ENCODE measurements around the gene RAB11FIP3. TPM values are rescaled to one million over a fixed set of nuclear protein-coding genes. Genes with fewer than 3 reads are reported as not detected.
"Not testable (repeated sequence)": the region's sequence is repeated elsewhere in the genome, so short reads cannot be mapped to it uniquely, and the experiment has no call there.

The RAB11FIP3 gene
- total RNA-seq, 1 experiment from 2014 or later = 33.8 TPM

- in situ Hi-C loops (cut with HindIII; ENCODE audit: low sequenced_read_pairs) = no loop called here
- DNase-seq (ENCODE audit: low spot score) = no peak
Measured at GRCh38 chr16:414395-415169, 10.9 kb upstream of the RAB11FIP3 start.

- in situ Hi-C loops (cut with HindIII; ENCODE audit: low sequenced_read_pairs); DNase-seq (ENCODE audit: low spot score): not testable (repeated sequence)
Measured at GRCh38 chr16:415170-415498, 10.3 kb upstream of the RAB11FIP3 start.

- in situ Hi-C loops (cut with HindIII; ENCODE audit: low sequenced_read_pairs); DNase-seq (ENCODE audit: low spot score): not testable (repeated sequence)
Measured at GRCh38 chr16:422179-422578, 3.3 kb upstream of the RAB11FIP3 start.

GRCh38 chr16:424033-424622 lies 1.3 kb upstream of the RAB11FIP3 start:
- in situ Hi-C loops (cut with HindIII; ENCODE audit: low sequenced_read_pairs) = no loop called here
- DNase-seq (ENCODE audit: low spot score) = peak; percentile 80

- DNase-seq (ENCODE audit: low spot score) = peak; percentile 62
- in situ Hi-C loops (cut with HindIII; ENCODE audit: low sequenced_read_pairs) = no loop called here
Measured at GRCh38 chr16:424623-425081, 797 bp upstream of the RAB11FIP3 start.

- DNase-seq (ENCODE audit: low spot score) = no peak
- in situ Hi-C loops (cut with HindIII; ENCODE audit: low sequenced_read_pairs) = no loop called here
Measured at GRCh38 chr16:425740-426114, 278 bp downstream of the RAB11FIP3 start.

GRCh38 chr16:426115-426905 lies 861 bp downstream of the RAB11FIP3 start:
- in situ Hi-C loops (cut with HindIII; ENCODE audit: low sequenced_read_pairs) = no loop called here
- peak; percentile 22 for DNase-seq (ENCODE audit: low spot score)

GRCh38 chr16:426906-427249 lies 1.4 kb downstream of the RAB11FIP3 start:
- DNase-seq (ENCODE audit: low spot score) = no peak
- in situ Hi-C loops (cut with HindIII; ENCODE audit: low sequenced_read_pairs) = no loop called here

- peak; percentile 27 for DNase-seq (ENCODE audit: low spot score)
- in situ Hi-C loops (cut with HindIII; ENCODE audit: low sequenced_read_pairs) = no loop called here
Measured at GRCh38 chr16:427250-427649, 1.8 kb downstream of the RAB11FIP3 start.

- in situ Hi-C loops (cut with HindIII; ENCODE audit: low sequenced_read_pairs) = no loop called here
- no peak for DNase-seq (ENCODE audit: low spot score)
Measured at GRCh38 chr16:430904-431303, 5.5 kb downstream of the RAB11FIP3 start.

- in situ Hi-C loops (cut with HindIII; ENCODE audit: low sequenced_read_pairs) = no loop called here
- no peak for DNase-seq (ENCODE audit: low spot score)
Measured at GRCh38 chr16:440627-441026, 15.2 kb downstream of the RAB11FIP3 start.

GRCh38 chr16:441447-441846 lies 16.0 kb downstream of the RAB11FIP3 start:
- in situ Hi-C loops (cut with HindIII; ENCODE audit: low sequenced_read_pairs) = no loop called here

GRCh38 chr16:442976-443375 lies 17.5 kb downstream of the RAB11FIP3 start:
- in situ Hi-C loops (cut with HindIII; ENCODE audit: low sequenced_read_pairs) = no loop called here
- no peak for DNase-seq (ENCODE audit: low spot score)

More at GRCh38 chr16:441447-441846, 16.0 kb downstream of the RAB11FIP3 start:
- DNase-seq (ENCODE audit: low spot score) = no peak

GRCh38 chr16:444027-444426 lies 18.6 kb downstream of the RAB11FIP3 start:
- no peak for DNase-seq (ENCODE audit: low spot score)
- in situ Hi-C loops (cut with HindIII; ENCODE audit: low sequenced_read_pairs) = no loop called here

- DNase-seq (ENCODE audit: low spot score) = peak; percentile 89
- in situ Hi-C loops (cut with HindIII; ENCODE audit: low sequenced_read_pairs) = no loop called here
Measured at GRCh38 chr16:445566-445965, 20.1 kb downstream of the RAB11FIP3 start.

GRCh38 chr16:450385-450784 lies 24.9 kb downstream of the RAB11FIP3 start:
- in situ Hi-C loops (cut with HindIII; ENCODE audit: low sequenced_read_pairs) = no loop called here
- DNase-seq (ENCODE audit: low spot score) = no peak

GRCh38 chr16:450785-451512 lies 25.5 kb downstream of the RAB11FIP3 start:
- in situ Hi-C loops (cut with HindIII; ENCODE audit: low sequenced_read_pairs) = no loop called here

GRCh38 chr16:454397-454940 lies 29.0 kb downstream of the RAB11FIP3 start:
- in situ Hi-C loops (cut with HindIII; ENCODE audit: low sequenced_read_pairs) = no loop called here

More at GRCh38 chr16:450785-451512, 25.5 kb downstream of the RAB11FIP3 start:
- DNase-seq (ENCODE audit: low spot score) = no peak

GRCh38 chr16:455453-455852 lies 30.0 kb downstream of the RAB11FIP3 start:
- no peak for DNase-seq (ENCODE audit: low spot score)
- in situ Hi-C loops (cut with HindIII; ENCODE audit: low sequenced_read_pairs) = no loop called here

More at GRCh38 chr16:454397-454940, 29.0 kb downstream of the RAB11FIP3 start:
- DNase-seq (ENCODE audit: low spot score) = peak; percentile 76

Data from G401 (cell line).